ENCODE results near the gene LRCOL1.

GRCh38 chr12:132622437-132623071, 12.2 kb upstream of the LRCOL1 start:
- TF ChIP-seq FOXM1 (IDR thresholded peaks at IDR 0.05; ENCODE audit: low read depth, low read length) (no peak), CTCF (IDR thresholded peaks at IDR 0.05 in 2 of 3, conservative IDR thresholded peaks at IDR 0.05 in 1 of 3; ENCODE audit: control insufficient read depth in 2 of 3, extremely low read depth in 1 of 3, insufficient read depth in 1 of 3, low read depth in 3 of 3, low read length in 3 of 3) (no peak), E2F4 (IDR thresholded peaks at IDR 0.05; ENCODE audit: low read depth, low read length) (no peak)
